Body of pancreas (tissue), 4 donors: ENCODE results near the gene KCNH1. TPM values are rescaled to one million over a fixed set of nuclear protein-coding genes. Genes with fewer than 3 reads are reported as not detected.

Experiments used
- ATAC-seq: fragments of 150-250 bp; one replicate; pipeline ENCODE4 v1.9.1; 2016
- DNase-seq, 4 donors: peaks; one replicate each; pipeline ENCODE4 v3.0.0-alpha.2; 2019
- H3K27ac ChIP-seq, 4 donors: fragments of 200-600 bp; sonication (generic); 1 replicate in 3 of 4; 2 replicates in 1 of 4; pipeline versions ENCODE4 v1.5.1 to v1.6.1; 2016 to 2019; ENCODE audit warnings: mild to moderate bottlenecking in 1 of 4, mixed read lengths in 1 of 4, moderate library complexity in 1 of 4
- H3K27me3 ChIP-seq, 2 donors: fragments of 200-600 bp; sonication (generic); one replicate each; pipeline ENCODE4 v1.6.0; 2016; ENCODE audit warnings: mild to moderate bottlenecking in 1 of 2
- H3K36me3 ChIP-seq, 2 donors: fragments of 200-600 bp; sonication (generic); replicated peaks in 1 of 2; 2 replicates each; pipeline ENCODE4 v1.5.1; 2016; ENCODE audit warnings: low read depth in 2 of 2; ENCODE audit not compliant: insufficient read depth in 1 of 2
- H3K4me1 ChIP-seq: fragments of 200-600 bp; sonication (generic); one replicate; pipeline ENCODE4 v1.6.0; 2016
- H3K4me3 ChIP-seq, 2 donors: fragments of 200-600 bp; sonication (generic); 1 replicate in 1 of 2; 2 replicates in 1 of 2; pipeline ENCODE4 v1.5.1; 2016 to 2019
- H3K9me3 ChIP-seq, 3 donors: fragments of 200-600 bp; sonication (generic); 1 replicate in 2 of 3; 2 replicates in 1 of 3; pipeline ENCODE4 v1.5.1; 2016
- CTCF ChIP-seq, 7 experiments: fragments of 450-650 bp in 4 of 7; fragments of 200-600 bp in 3 of 7; sonication (generic) in 3 of 7; IDR thresholded peaks; one replicate each; pipeline ENCODE4 v1.5.1; 2016 to 2019; ENCODE audit warnings: antibody characterized with exemption in 7 of 7
- POLR2A ChIP-seq, 3 donors: fragments of 450-650 bp; IDR thresholded peaks; one replicate each; pipeline ENCODE4 v1.6.1; 2016; ENCODE audit warnings: antibody characterized with exemption in 3 of 3, mild to moderate bottlenecking in 2 of 3
- WGBS, 2 donors: methylation state at CpG; one replicate each; pipeline ENCODE4 v1.1.5; 2017; 5-methylcytosine and 5-hydroxymethylcytosine counted together
- intact Hi-C: fragments of 100-400 bp; cut with DNase I; formaldehyde crosslinking; loops from one replicate; pipeline ENCODE4 v1.15.1; 2023
- total RNA-seq, 2 donors: library from RNA; depleted of rRNA; stranded (reverse); fragments of >200 nt; gene quantifications; one replicate each; pipeline ENCODE4 v1.1.0, GENCODE V29; 2016

Gene KCNH1
- total RNA-seq, 2 donors from 2014 or later, result 0.52 TPM; not detected in 1

- no peaks in the 10 kb centered on the region for H3K27me3 ChIP-seq
- no peaks in the 10 kb centered on the region for H3K36me3 ChIP-seq
- DNase-seq (no peak), ATAC-seq (no peak)
- H3K27ac ChIP-seq, result no peak overlapping the region
- no peak overlapping the region for H3K4me3 ChIP-seq
- TF ChIP-seq CTCF (IDR thresholded peaks at IDR 0.05), result no peak
- no peak for TF ChIP-seq POLR2A (IDR thresholded peaks at IDR 0.05)
- intact Hi-C loops, result no loop called here
- H3K4me1 ChIP-seq, result peaks cover 9% of the 10 kb centered on the region
- 61 to 68% methylated on average over 5 of the region's 5 CpGs for WGBS, 2 donors
- H3K9me3 ChIP-seq, result no peaks in the 10 kb centered on the region
Observed at GRCh38 chr1:210781652-210782051, 352.3 kb downstream of the KCNH1 start.

GRCh38 chr1:210779269-210779668, 354.7 kb downstream of the KCNH1 start:
- Histone ChIP-seq H3K4me3 (no peak overlapping the region), H3K27ac (no peak overlapping the region), H3K27me3 (no peaks in the 10 kb centered on the region), H3K4me1 (peaks cover 9% of the 10 kb centered on the region), H3K9me3 (no peaks in the 10 kb centered on the region), H3K36me3 (no peaks in the 10 kb centered on the region)
- intact Hi-C loops, result no loop called here
- DNase-seq, result peak in 1 of 4 donors; percentile 6
- TF ChIP-seq POLR2A (IDR thresholded peaks at IDR 0.05) (no peak), CTCF (IDR thresholded peaks at IDR 0.05) (no peak)
- WGBS, 2 donors, result 6 to 8% methylated on average over 3 of the region's 3 CpGs
- ATAC-seq, result no peak

- Histone ChIP-seq H3K9me3 (no peaks in the 10 kb centered on the region), H3K4me3 (no peak overlapping the region), H3K27ac (no peak overlapping the region), H3K36me3 (no peaks in the 10 kb centered on the region), H3K27me3 (no peaks in the 10 kb centered on the region), H3K4me1 (peaks cover 9% of the 10 kb centered on the region)
- TF ChIP-seq POLR2A (IDR thresholded peaks at IDR 0.05) (no peak), CTCF (IDR thresholded peaks at IDR 0.05) (no peak)
- intact Hi-C loops, result no loop called here
- ATAC-seq, result no peak
- 65 to 93% methylated on average over 2 of the region's 2 CpGs for WGBS, 2 donors
- DNase-seq, result no peak
Observed at GRCh38 chr1:210777914-210778313, 356.0 kb downstream of the KCNH1 start.

- H3K36me3 ChIP-seq, result no peaks in the 10 kb centered on the region
- H3K27me3 ChIP-seq, result no peaks in the 10 kb centered on the region
- DNase-seq, result no peak
- no peak for ATAC-seq
- 62 to 65% methylated on average over 3 of the region's 3 CpGs for WGBS, 2 donors
- TF ChIP-seq CTCF (IDR thresholded peaks at IDR 0.05), result no peak
- no peak for TF ChIP-seq POLR2A (IDR thresholded peaks at IDR 0.05)
- intact Hi-C loops, result no loop called here
- no peak overlapping the region for H3K27ac ChIP-seq
- H3K9me3 ChIP-seq, result no peaks in the 10 kb centered on the region
- H3K4me3 ChIP-seq, result no peak overlapping the region
- H3K4me1 ChIP-seq, result peaks cover 9% of the 10 kb centered on the region
Observed at GRCh38 chr1:210776712-210777111, 357.2 kb downstream of the KCNH1 start.

GRCh38 chr1:210775289-210775688, 358.7 kb downstream of the KCNH1 start:
- Histone ChIP-seq H3K4me1 (peaks cover 9% of the 10 kb centered on the region), H3K27ac (no peak overlapping the region), H3K4me3 (no peak overlapping the region), H3K27me3 (no peaks in the 10 kb centered on the region), H3K9me3 (no peaks in the 10 kb centered on the region), H3K36me3 (no peaks in the 10 kb centered on the region)
- intact Hi-C loops, result no loop called here
- ATAC-seq (no peak), DNase-seq (no peak)
- TF ChIP-seq POLR2A (IDR thresholded peaks at IDR 0.05) (no peak), CTCF (IDR thresholded peaks at IDR 0.05) (no peak)
- WGBS, 2 donors, result 70 to 71% methylated on average over 6 of the region's 6 CpGs
